T-helper 17 cell (primary cell): ENCODE data around the gene TSPAN1. TPM values are rescaled to one million over a fixed set of nuclear protein-coding genes. Genes with fewer than 3 reads are reported as not detected.

Experiments used
- ATAC-seq: fragments of 150-1000 bp; cut with Tn5 transposase; 2 replicates; pipeline ENCODE4 v1.10.0; 2021; ENCODE audit warnings: mild to moderate bottlenecking, moderate library complexity
- DNase-seq, 3 donors: peaks; one replicate each; pipeline versions ENCODE4 v3.0.0 to v3.0.0-alpha.2; 2020 to 2021
- H3K9me3 ChIP-seq: one replicate; pipeline ENCODE4 v1.7.0; 2013; ENCODE audit warnings: low read length, mild to moderate bottlenecking; ENCODE audit not compliant: control insufficient read depth, poor library complexity, severe bottlenecking
- H3K27ac Mint-ChIP-seq: one replicate; pipeline ENCODE4 v1.8.0; 2022; ENCODE audit warnings: mild to moderate bottlenecking, moderate library complexity, mixed read lengths
- H3K27me3 Mint-ChIP-seq: one replicate; pipeline ENCODE4 v1.8.0; 2022; ENCODE audit warnings: mixed read lengths
- H3K36me3 Mint-ChIP-seq: one replicate; pipeline ENCODE4 v1.8.0; 2022; ENCODE audit warnings: low read depth, mixed read lengths
- H3K4me1 Mint-ChIP-seq: one replicate; pipeline ENCODE4 v1.8.0; 2022; ENCODE audit warnings: mild to moderate bottlenecking, mixed read lengths
- H3K4me3 Mint-ChIP-seq: one replicate; pipeline ENCODE4 v1.8.0; 2022; ENCODE audit warnings: mild to moderate bottlenecking, moderate library complexity, mixed read lengths
- total RNA-seq, 4 donors: library from RNA in 2 of 4; stranded (reverse) in 2 of 4; gene quantifications; one replicate each; pipeline ENCODE4 v1.2.3 and lab custom pipeline; 2022 to 2026

Gene TSPAN1
- total RNA-seq, 2 donors from 2014 or later: not detected

DNA sequence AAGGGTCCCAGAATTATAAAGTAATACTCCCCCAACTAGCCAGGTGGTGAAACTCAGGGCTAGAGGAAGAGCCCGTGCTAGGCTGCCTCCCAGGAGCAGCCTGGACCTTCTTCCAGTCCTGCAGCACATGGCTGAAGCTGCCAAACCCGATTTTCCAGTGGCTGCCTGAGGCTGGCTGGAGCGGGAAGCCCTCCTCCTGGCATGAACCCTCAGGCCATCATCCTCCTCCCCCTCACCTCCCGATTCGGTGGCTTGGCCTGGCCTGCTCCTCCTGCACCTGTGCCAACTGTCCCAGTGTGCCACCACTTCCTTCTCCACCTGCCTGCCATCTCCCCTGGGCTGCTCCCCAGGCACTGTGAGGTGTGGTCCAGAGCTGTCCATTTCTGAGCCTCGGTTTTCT is 3.0 kb upstream of the TSPAN1 start:
- Mint-ChIP-seq H3K27me3 (peaks cover 34% of the 10 kb centered on the region), H3K4me3 (no peak overlapping the region), H3K4me1 (peaks cover 12% of the 10 kb centered on the region), H3K36me3 (peaks cover 2% of the 10 kb centered on the region), H3K27ac (no peak overlapping the region)
- no peaks in the 10 kb centered on the region for H3K9me3 ChIP-seq
- ATAC-seq (no peak), DNase-seq (no peak)

- H3K27ac Mint-ChIP-seq: no peak overlapping the region
- H3K9me3 ChIP-seq: no peaks in the 10 kb centered on the region
- H3K36me3 Mint-ChIP-seq: peaks cover 2% of the 10 kb centered on the region
- H3K4me1 Mint-ChIP-seq: peaks cover 7% of the 10 kb centered on the region
- ATAC-seq (no peak), DNase-seq (no peak)
- no peak overlapping the region for H3K4me3 Mint-ChIP-seq
- H3K27me3 Mint-ChIP-seq: peaks cover 34% of the 10 kb centered on the region
Observed at GRCh38 chr1:46172321-46172720, 2.6 kb upstream of the TSPAN1 start.

- Mint-ChIP-seq H3K36me3 (peaks cover 2% of the 10 kb centered on the region), H3K27ac (no peak overlapping the region)
- ATAC-seq: no peak
Observed at GRCh38 chr1:46173361-46173856, 1.5 kb upstream of the TSPAN1 start.

DNA sequence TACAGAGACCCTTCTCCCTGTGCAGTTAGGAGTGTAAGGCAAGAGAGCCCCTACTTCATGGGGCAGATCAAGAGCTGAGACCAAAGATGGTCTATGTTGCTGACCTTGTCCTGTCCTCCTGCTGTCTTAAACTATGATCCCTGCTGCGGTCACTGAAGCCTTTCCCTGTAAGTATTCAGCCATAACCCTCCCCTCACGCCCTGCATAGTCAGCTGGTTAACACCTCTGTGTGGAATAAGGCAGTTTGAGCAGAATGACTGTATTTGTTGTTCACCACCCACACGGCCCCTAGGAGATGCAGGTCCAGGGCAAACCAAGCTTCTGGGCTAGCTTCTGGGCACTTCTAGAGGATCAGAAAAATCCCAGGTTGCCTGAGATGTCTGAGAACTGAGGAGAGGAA is 356 bp downstream of the TSPAN1 start:
- H3K9me3 ChIP-seq: no peaks in the 10 kb centered on the region
- H3K4me1 Mint-ChIP-seq: peaks cover under 1% of the 10 kb centered on the region
- no peak overlapping the region for H3K27ac Mint-ChIP-seq
- ATAC-seq (no peak), DNase-seq (no peak)
- peaks cover 2% of the 10 kb centered on the region for H3K36me3 Mint-ChIP-seq
- no peak overlapping the region for H3K4me3 Mint-ChIP-seq
- peaks cover 26% of the 10 kb centered on the region for H3K27me3 Mint-ChIP-seq

More at GRCh38 chr1:46173361-46173856, 1.5 kb upstream of the TSPAN1 start:
- no peaks in the 10 kb centered on the region for H3K9me3 ChIP-seq
- DNase-seq: no peak
- Mint-ChIP-seq H3K4me3 (no peak overlapping the region), H3K27me3 (peaks cover 34% of the 10 kb centered on the region), H3K4me1 (peaks cover 2% of the 10 kb centered on the region)

GRCh38 chr1:46176211-46176865 is 1.5 kb downstream of the TSPAN1 start, which contains the start of gene P3R3URF:
Gene P3R3URF (minus strand): TSS chr1:46176488. CDS start chr1:46176471, 17 bp downstream.
- Mint-ChIP-seq H3K4me3 (no peak within 1 kb of the TSS), H3K36me3 (peaks cover 2% of the 10 kb centered on the region), H3K27ac (no peak within 1 kb of the TSS), H3K27me3 (peaks cover 15% of the 10 kb centered on the region), H3K4me1 (no peaks in the 10 kb centered on the region)
- DNase-seq (no peak), ATAC-seq (no peak)
- H3K9me3 ChIP-seq: no peaks in the 10 kb centered on the region

- Mint-ChIP-seq H3K27ac (no peak overlapping the region), H3K36me3 (no peaks in the 10 kb centered on the region), H3K27me3 (no peaks in the 10 kb centered on the region), H3K4me1 (peaks cover 6% of the 10 kb centered on the region), H3K4me3 (no peak overlapping the region)
- H3K9me3 ChIP-seq: no peaks in the 10 kb centered on the region
- ATAC-seq (peak; percentile 87), DNase-seq (peak; percentile 37 to 53 (median 38))
Observed at GRCh38 chr1:46179138-46180081, 4.5 kb downstream of the TSPAN1 start.

DNA sequence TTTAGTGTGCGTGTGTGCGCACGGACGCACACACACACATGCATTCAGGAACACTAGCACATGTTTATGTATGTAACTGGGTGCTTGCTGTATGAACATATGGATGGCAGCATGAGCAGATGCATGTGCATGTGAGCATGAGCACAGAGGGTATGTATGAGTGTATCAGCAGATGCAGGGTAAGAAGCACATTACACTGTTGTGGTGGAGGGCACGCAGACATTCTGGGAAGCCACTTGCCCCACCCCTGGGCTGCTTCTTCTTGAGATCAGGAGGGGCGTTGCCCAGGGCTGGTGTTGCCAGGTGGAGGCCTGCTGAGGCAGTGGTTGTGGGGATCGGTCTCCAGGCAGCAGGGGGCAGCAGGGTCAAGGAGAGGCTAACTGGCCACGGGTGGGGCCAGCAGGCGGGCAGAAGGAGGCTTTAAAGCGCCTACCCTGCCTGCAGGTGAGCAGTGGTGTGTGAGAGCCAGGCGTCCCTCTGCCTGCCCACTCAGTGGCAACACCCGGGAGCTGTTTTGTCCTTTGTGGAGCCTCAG is 5.3 kb downstream of the TSPAN1 start:
- H3K27ac Mint-ChIP-seq: no peak overlapping the region
- H3K27me3 Mint-ChIP-seq: no peaks in the 10 kb centered on the region
- no peak overlapping the region for H3K4me3 Mint-ChIP-seq
- H3K4me1 Mint-ChIP-seq: peaks cover 9% of the 10 kb centered on the region
- ATAC-seq: no peak
- no peaks in the 10 kb centered on the region for H3K9me3 ChIP-seq
- no peak for DNase-seq
- H3K36me3 Mint-ChIP-seq: no peaks in the 10 kb centered on the region

DNA sequence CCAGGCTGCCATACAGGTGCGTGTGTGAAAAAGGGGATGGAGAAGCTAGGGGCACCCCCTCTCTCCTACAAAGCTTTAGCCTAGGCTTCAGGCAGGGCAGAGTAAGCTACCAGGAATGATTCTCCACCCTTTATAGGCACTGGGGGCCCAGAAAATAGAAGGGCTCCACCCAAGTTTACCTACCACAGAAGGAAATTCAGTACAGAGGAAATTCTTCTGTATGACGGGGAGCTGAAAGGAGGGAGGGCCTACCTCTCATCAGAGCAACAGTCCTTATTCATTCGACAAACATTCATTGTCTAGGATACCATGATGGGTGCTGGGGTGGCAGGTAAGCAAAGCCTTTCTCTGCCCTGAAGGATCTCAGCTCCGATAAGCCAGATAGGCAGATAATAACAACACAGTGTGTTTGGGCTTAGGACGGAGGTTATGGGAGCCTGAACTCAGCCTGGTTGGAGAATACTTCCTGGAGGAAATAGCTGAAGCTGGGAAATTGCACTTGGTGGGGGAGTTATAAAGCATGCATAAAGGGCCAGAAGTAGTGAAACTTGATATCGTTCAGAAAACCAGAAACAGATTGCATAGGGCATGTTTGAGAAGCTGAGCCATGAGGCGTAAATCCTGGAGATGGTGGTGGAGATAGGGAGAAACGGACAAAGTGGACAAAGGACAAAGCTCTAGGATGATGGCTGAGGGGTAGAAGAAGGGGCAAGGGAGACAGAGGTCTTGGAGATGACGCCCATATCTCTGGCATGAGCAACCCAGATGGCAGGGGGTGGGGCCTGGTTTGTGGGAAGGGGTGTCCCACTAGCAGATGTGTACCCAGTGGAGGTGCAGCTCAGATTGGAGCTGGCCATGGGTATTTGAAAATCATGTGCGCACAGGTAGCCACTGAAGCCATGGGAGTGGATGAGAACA is 6.7 kb downstream of the TSPAN1 start:
- Mint-ChIP-seq H3K4me3 (no peak overlapping the region), H3K27ac (peak overlapping the region; percentile 47), H3K36me3 (no peaks in the 10 kb centered on the region), H3K27me3 (no peaks in the 10 kb centered on the region), H3K4me1 (peaks cover 11% of the 10 kb centered on the region)
- DNase-seq (no peak), ATAC-seq (no peak)
- no peaks in the 10 kb centered on the region for H3K9me3 ChIP-seq

DNA sequence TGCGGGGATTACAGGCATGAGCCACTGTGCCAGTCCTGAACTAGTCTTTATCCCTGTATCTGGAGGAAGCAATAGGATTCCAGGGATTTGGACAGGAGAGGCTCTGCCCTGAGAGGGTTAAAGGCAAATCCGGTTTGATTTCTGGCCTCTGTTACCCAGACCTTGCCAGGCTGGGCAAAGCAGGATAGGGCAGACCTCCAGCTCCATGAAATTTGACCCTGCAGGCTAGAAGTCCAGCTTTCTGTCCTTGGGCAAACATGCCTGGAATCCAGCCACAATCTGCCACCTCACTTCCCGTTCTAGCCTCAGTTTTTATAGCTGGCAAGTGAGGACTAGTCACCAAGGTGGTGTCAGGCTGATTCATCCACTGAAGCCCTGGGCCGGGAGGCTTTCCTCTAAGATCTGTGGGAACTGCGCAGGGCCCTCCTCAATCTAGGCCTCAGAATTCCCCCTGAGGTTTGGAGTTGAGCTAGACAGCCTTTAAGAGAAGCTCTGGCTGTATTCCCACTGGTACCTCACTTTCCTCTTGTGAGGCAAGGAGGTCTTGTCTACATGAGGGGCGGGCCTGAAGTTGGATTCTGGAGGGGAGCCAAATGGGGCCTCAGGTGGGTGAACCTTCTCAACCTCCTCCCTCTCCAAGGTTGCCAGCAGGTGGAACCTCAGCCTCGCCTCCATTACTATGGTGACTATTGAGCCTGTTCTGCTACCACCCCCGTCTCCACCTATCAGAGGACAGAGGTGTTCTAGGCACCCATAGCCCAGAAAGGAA is 8.4 kb downstream of the TSPAN1 start:
- H3K9me3 ChIP-seq: no peaks in the 10 kb centered on the region
- DNase-seq (no peak), ATAC-seq (no peak)
- no peaks in the 10 kb centered on the region for H3K27me3 Mint-ChIP-seq
- no peak overlapping the region for H3K4me3 Mint-ChIP-seq
- peaks cover 16% of the 10 kb centered on the region for H3K4me1 Mint-ChIP-seq
- H3K27ac Mint-ChIP-seq: no peak overlapping the region
- no peaks in the 10 kb centered on the region for H3K36me3 Mint-ChIP-seq

GRCh38 chr1:46183926-46184557 is 9.2 kb downstream of the TSPAN1 start:
- no peaks in the 10 kb centered on the region for H3K36me3 Mint-ChIP-seq
- no peak overlapping the region for H3K27ac Mint-ChIP-seq
- ATAC-seq: no peak
- DNase-seq: no peak
- H3K9me3 ChIP-seq: no peaks in the 10 kb centered on the region
- H3K4me1 Mint-ChIP-seq: peaks cover 16% of the 10 kb centered on the region
- H3K4me3 Mint-ChIP-seq: no peak overlapping the region
- no peaks in the 10 kb centered on the region for H3K27me3 Mint-ChIP-seq

DNA sequence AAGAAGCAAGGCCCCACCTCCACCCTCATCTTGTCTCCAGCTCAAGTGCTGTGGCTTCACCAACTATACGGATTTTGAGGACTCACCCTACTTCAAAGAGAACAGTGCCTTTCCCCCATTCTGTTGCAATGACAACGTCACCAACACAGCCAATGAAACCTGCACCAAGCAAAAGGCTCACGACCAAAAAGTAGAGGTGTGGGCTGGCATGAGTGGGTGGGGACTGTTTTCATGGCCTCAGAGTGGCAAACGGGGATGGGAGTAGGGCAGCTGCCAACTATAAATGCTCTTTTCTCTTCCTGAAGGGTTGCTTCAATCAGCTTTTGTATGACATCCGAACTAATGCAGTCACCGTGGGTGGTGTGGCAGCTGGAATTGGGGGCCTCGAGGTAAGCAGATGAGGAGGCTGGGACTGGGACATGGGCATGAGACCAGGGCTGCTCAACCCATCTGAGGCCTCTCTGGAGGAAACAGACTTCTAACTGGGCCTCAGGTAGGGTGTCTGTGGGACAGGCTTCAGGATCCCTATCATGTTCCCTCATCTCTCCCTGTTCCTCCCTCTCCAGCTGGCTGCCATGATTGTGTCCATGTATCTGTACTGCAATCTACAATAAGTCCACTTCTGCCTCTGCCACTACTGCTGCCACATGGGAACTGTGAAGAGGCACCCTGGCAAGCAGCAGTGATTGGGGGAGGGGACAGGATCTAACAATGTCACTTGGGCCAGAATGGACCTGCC is 10.2 kb downstream of the TSPAN1 start:
- Mint-ChIP-seq H3K27ac (no peak overlapping the region), H3K27me3 (no peaks in the 10 kb centered on the region), H3K4me3 (no peak overlapping the region), H3K36me3 (no peaks in the 10 kb centered on the region), H3K4me1 (peaks cover 16% of the 10 kb centered on the region)
- ATAC-seq: no peak
- no peak for DNase-seq
- H3K9me3 ChIP-seq: no peaks in the 10 kb centered on the region
